CD4-positive, alpha-beta T cell treated with Interleukin-10 for 1 hour (primary cell): ENCODE results near the gene RNF128.
"Not testable (repeated sequence)": the region's sequence is repeated elsewhere in the genome, so short reads cannot be mapped to it uniquely, and the experiment has no call there.

Experiments
- DNase-seq: peaks from one replicate; pipeline ENCODE4 v3.0.0-alpha.2; 2020

The RNF128 gene

DNA sequence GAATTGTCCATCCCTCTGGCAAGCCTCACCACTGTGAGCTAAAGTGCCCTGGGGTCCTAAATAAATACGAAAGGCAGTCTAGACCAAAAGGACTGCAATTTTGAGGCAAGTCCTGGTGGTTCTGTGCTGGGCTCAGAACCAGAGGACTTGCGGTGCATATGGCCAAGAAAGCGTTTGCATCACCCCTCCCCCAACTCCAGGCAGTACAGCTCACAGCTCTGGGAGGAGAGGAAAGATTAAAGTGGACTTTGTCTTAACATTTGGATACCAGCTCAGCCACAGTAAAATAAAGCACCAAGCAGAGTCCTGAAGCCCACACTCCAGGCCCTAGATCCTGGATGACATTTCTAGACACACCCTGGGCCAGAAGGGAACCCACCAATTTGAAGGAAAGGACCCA, 24.9 kb downstream of the RNF128 start:
- DNase-seq, result no peak

DNA sequence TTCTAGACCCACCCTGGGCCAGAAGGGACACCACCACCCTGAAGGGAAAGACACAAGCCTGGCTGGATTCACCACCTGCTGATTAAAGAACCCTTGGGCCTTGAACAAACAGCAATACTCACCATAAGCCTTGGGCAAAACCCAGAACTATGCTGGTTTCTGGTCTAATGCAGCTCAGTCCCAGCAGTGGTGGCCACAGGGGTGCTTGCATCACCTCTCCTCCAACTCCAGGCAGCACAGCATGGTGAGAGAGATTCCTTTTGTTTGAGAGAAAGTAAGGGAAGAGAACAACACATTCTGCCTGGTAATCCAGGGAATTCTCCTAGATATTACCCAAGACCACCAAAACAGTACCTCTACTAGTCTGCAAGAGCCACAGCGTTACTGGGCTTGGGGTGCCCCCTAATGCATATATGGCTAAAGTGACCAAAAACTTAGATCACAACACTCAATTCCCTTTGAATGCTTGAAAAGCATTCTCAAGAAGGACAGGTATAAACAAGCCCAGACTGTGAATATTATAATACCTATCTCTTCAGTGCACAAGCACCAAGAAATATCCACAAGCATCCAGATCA, 25.7 kb downstream of the RNF128 start:
- DNase-seq, result no peak

- DNase-seq, result not testable (repeated sequence)
These were observed 42.8 kb downstream of the RNF128 start for GRCh38 chrX:106769288-106769687.

- no peak for DNase-seq
These were observed 48.5 kb downstream of the RNF128 start for GRCh38 chrX:106774981-106775380.

DNA sequence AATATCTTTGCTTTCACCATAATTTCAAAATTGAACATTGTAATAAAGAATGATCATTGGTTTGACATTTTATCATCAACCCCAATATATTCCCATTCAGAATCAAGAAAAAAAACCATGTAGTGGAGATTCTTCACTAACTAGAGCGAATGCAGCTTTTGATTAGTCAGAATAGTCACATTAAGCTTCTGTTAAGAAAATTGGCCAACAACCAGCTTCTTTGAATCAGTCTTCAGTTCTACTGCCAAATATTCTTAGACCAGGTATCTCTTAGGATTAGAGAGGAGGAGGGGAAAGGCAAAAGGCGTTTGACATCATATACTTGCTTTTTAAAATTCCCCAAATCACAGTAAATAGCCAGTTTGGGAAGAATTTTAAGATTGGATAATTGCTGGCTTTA, 53.8 kb downstream of the RNF128 start:
- DNase-seq, result no peak

- DNase-seq, result no peak
These were observed 54.3 kb downstream of the RNF128 start for GRCh38 chrX:106780664-106781377.

- DNase-seq, result no peak
These were observed 57.2 kb downstream of the RNF128 start for GRCh38 chrX:106783716-106784115.

- DNase-seq, result peak; percentile 6
These were observed 65.0 kb downstream of the RNF128 start for GRCh38 chrX:106791495-106791894.

- no peak for DNase-seq
These were observed 75.5 kb downstream of the RNF128 start for GRCh38 chrX:106802063-106802387.

GRCh38 chrX:106802388-106803275, 76.1 kb downstream of the RNF128 start, which contains the start of gene TBC1D8B:
Gene TBC1D8B, plus strand, starts transcription at chrX:106802673. Its CDS starts 181 bp downstream, at chrX:106802854.
- peak; percentile 54 for DNase-seq

- no peak for DNase-seq
These were observed 84.8 kb downstream of the RNF128 start for GRCh38 chrX:106811131-106811910.

GRCh38 chrX:106812930-106813329, 86.4 kb downstream of the RNF128 start:
- DNase-seq, result not testable (repeated sequence)

DNA sequence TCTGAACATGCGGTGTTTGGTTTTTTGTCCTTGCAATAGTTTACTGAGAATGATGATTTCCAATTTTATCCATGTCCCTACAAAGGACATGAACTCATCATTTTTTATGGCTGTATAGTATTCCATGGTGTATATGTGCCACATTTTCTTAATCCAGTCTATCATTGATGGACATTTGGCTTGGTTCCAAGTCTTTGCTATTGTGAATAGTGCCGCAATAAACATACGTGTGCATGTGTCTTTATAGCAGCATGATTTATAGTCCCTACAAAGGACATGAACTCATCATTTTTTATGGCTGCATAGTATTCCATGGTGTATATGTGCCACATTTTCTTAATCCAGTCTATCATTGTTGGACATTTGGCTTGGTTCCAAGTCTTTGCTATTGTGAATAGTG, 87.6 kb downstream of the RNF128 start:
- DNase-seq, result not testable (repeated sequence)
